ENCODE data around the gene POC1A.

POC1A gene

DNA sequence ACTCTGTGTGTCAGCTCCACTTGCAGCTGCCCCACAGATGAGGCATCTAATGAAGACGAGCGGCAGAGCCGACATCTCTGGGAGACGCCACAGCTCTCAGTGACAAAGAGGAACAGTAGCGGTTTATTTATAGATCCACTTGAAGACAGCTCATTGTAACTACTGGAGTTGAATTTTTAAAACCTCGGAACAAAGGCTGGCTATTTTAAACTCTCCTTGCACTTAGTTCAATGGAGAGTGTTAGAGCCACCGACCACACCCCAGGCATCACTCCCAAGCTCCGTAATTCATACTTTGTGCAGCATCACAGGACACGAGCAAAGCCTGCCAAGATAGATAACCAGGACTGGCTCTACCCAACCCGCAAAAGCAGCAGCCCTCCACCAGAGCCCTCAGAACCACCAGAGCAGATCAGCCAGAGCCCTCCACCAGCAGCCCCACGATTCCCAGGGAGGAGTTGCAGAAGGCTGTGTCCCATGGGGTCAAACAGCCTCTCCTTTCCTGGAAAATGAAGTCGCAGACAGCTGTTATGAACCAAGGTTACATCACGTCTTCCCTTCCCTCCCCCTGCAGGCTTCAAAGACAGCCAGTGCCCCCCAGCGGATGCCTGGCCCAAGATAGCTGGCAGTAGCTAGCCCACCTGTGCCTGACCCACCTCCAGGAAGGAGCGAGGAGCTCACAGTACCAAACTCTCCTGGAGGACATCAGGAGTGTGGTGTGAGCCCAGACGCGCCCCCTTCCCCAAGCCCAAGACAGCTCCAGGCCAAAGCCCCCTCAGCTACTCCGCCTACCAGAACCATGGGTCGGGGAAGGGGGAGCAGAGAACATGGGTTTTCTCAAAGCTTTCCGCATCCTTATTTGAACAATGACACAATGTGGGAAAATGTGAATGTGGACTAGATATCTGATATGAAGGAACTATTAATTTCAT is 45.7 kb downstream of the POC1A start:
- H3K4me3 ChIP-seq (ENCODE audit: low read depth, low read length) = no peak overlapping the region

DNA sequence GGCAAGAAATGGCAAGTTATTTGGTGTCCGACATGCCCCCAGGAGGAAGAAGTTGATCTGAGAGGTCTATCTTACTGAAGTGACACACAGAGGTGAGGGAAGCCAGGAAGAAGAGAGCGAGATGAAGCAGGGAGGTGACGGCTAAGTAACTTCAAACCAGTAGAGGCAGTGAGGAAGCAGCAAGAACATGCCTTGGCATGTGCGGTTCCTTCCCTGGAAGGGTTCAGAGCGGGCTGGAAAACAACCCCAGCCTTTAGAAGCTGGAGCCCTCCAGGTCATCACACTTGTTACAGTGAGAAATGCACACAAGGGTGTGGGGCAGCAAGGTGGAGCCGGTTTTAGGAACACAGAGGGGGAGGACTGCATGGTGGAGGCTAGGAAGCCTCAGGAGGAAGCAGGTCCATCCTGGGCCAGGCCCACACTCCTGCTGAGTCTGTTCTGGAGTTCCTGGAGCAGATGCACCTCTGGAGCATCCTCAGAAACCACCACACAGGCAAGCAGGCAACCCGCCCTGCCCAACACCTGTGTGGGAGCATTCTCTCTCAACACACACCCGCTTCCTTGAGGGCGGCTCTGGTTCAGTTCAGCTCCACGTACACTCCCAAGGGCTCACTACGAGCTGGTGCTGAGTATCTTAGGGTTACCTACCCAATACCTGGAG is 47.1 kb downstream of the POC1A start:
- no peak overlapping the region for H3K4me3 ChIP-seq (ENCODE audit: low read depth, low read length)

DNA sequence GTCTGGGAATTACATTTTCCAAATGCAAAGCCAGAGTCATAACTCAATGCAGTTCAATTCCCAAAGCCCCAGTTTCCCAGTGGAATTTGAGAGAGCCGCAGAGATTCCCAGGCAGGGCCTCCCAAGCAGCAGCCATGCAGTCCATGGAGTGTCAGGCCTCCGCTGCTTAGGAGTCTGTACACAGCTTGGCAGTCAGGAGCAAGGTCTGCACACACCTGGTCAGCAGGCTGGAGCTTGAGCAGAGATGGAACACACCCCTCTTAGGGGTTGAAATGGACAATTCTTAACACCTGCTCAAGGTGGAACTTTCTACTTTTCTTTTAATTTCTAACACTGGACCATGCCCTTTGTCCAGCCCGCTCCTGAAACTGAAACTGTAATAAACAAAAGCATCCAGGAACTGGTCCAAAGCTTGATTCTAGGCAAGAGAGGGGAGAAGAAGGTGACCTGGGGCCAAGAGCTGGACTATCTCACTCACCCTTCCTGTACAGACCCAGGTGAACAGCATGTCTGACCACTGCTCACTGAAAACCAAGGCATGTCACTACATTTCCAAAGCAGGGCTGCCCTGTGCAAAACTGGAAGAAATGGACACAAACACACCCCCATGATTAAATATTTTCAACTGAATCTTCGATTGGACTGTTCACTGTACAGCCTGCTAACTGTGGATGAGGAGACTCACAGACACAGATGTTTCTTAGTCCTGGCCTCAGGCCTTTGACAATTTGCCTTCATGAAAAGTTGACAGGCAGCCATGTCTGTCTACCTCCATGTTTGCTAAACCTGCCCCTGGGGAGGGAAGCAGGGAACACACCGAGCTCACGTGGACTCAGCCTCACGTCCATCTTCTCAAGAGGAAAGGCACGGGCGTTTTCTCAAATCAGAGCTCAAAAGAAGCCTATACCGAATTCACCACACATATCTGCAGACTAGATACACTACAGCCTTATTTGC is 49.3 kb downstream of the POC1A start:
- H3K4me3 ChIP-seq (ENCODE audit: low read depth, low read length) = no peak overlapping the region

- no peak overlapping the region for H3K4me3 ChIP-seq (ENCODE audit: low read depth, low read length)
Measured at GRCh38 chr3:52102934-52103333, 51.3 kb downstream of the POC1A start.

DNA sequence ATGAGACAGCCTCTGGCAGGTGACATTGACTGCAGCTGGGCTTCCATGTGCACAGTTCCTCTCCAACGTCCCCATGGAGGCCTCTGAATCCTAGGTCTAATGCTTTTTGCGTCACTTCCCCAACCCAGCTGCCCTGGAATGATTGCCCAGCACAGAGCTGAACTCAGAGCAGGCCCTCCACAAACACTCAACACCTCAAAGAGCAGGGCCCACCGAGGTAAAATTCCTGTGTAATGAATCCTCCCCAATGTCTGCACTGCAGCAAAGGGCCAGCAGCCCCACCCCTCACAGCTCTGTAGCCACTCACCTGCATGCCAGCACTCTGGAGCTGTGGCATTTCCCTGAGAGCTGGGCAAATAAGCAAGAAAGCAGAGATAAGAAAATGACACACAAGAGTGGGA is 55.2 kb downstream of the POC1A start:
- H3K4me3 ChIP-seq (ENCODE audit: low read depth, low read length) = no peak overlapping the region

GRCh38 chr3:52097851-52098507 is 56.2 kb downstream of the POC1A start:
- H3K4me3 ChIP-seq (ENCODE audit: low read depth, low read length) = no peak overlapping the region

DNA sequence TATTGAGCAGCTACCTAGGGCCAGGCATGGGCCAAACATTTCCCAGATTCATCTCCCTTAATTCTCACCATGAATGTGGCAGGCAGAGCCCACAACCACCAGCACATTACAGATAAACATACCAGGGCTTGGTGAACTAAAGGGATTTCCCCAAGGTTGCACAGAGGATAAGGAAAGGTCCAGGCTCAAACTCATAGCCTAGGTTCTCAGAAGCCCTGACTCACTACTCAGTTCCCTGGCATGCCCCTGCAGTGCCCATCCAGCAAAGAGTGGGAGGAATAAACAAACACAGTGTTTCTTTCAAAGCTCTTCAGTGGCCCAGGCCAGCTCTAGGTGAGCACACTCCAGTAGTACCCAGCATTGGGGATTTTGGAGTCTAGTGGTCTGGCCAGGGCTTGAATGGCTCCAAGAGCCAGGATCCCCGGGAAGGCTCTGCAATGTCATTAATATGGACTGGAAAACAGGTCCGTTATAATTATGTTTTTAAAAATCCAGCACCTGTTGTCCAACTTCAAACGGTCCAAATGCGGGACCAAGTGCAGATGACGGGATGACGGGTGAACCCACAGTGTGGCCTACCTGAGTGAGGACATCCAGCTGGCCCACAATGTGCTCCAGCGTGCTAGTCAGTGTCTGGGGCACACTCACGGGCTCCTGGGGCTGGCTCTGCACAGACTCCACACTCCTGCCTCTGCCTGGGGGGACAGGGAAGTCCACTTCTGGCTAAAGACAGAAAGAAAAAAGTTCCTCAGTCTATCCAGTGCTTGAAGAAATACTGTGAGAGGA is 58.0 kb downstream of the POC1A start:
- H3K4me3 ChIP-seq (ENCODE audit: low read depth, low read length) = no peak overlapping the region

DNA sequence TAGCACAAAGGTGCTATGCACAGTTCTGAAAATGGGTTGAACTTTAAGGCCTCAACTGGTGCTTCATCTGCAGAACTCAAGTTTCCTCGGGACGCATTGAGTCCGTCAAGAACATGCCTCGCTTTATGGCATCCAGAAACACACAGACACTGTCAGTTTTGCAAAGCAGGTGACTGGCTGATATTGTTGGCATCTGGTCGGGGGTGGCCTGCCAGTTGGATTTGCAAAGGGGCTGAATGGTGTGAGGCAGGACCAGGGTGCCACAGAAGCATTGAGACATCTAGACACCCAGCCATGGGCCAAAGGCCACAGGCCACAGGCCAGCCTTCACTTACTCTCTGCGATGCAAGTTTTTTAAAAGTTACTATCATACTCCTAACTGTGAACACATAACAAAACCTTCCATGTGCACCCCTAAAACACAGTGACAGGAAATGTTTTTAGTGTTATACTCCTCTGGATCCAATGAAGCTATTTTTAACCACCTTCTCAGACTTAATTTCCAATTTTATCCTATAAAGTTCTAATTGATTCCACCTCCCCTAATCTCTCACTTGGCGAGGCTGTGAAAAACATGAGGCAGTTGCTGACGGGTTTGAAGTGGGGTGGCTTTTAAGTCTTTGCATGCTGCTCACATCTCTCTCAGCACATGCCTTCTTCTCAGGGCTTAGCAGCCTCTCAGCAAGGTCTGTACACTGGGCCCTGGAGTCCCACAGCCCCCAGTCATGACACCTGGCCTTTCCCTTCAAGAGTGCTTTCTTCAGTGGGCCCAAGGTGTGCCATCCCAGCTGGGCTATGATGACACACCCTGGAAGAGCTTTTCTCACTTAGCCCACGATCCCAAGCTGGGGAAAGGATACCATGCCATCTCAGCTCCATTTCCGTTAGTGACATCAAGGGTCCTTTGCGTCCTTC is 59.4 kb downstream of the POC1A start:
- no peak overlapping the region for H3K4me3 ChIP-seq (ENCODE audit: low read depth, low read length)

DNA sequence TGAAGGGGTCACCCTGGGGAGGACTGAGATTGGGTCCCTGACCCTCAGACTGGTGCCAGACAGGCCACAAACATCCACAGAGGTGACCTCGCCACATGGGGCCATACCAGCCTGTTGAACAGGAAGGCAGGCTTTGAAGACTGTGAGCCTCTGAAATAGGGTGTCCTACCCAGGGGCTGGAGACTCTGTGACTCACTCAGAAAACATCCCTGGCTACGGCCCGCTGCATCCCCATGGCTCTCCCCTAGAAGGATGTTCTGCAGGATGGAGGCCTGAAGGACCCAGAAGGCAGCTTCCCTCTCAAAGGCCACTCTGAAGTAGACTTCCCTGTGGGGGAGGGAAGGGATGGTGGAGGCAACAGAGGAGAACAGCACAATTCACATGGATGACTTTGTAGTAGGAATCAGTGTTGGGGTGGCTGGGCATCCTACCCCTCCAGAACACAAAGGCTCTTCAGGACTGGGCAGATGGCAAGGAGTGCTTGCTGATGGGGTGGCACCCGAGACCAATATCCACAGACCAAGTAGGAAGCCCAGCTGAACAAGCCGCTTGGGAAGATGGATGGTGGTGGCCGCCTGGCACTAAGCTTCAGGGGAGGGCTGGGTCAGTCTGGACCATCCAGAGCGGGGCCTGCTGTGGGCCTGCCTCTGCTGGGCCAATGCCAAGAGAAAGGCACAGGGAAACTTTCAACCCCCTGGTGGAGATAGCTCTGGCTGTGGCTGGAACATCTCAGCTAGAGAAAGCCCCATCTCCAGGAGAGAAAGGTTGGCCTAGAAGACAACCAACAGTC is 60.3 kb downstream of the POC1A start:
- no peak overlapping the region for H3K4me3 ChIP-seq (ENCODE audit: low read depth, low read length)

DNA sequence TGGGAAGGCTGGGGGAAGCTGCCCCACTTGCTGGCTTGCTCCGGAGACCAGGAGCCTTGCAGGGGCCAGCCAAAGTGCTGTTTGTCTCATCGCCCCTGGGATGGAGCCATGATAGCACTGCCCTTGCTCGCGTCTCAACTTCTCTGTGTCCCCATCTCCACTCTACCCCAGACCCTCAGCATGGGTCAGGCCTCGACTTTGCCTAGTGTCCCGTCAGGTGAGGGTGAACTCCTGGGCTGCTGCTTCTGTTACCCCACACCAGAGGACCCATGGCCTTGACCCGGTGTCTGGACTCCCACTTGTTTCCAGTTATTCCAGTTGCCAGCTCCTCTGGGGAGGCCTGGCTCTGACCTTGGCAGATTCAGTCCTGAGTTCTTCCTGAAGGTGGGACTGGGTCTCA is 61.3 kb downstream of the POC1A start:
- H3K4me3 ChIP-seq (ENCODE audit: low read depth, low read length) = no peak overlapping the region

GRCh38 chr3:52092271-52092660 is 62.0 kb downstream of the POC1A start:
- H3K4me3 ChIP-seq (ENCODE audit: low read depth, low read length) = no peak overlapping the region

- H3K4me3 ChIP-seq (ENCODE audit: low read depth, low read length) = no peak overlapping the region
Measured at GRCh38 chr3:52091586-52092270, 62.5 kb downstream of the POC1A start.

DNA sequence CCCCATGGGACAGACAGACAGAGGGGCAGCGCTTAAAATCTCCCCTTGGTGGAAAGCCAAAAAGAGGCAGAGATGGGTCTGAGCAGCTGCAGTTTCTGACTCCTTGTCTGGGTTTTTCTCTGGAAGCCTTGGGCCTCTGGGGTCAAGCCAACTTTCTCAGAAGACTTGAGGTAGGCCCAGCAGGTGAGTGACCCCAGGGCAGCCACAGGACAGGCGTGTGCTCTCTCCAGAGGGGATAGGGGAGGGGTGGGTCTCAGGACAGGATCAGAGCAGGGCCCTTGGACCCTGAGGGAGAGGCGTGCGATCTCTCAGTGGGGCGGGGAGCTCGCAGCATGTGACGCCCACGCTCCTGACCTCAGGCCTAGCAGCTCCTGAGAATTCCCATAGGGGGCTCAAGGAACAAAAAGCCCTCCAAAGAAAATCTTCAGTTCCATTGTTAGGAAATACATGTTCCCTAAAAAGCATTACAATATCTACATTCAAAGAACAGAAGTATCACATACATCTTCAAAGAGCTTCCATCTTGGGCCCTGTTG is 63.2 kb downstream of the POC1A start:
- no peak overlapping the region for H3K4me3 ChIP-seq (ENCODE audit: low read depth, low read length)

GRCh38 chr3:52090131-52090932 is 63.9 kb downstream of the POC1A start:
- no peak overlapping the region for H3K4me3 ChIP-seq (ENCODE audit: low read depth, low read length)

GRCh38 chr3:52089691-52090090 is 64.5 kb downstream of the POC1A start:
- no peak overlapping the region for H3K4me3 ChIP-seq (ENCODE audit: low read depth, low read length)

Measured in iPS-11a (cell line).